NCI-H748 (cell line): ENCODE measurements around the gene ZNF441.
"Not testable (repeated sequence)": the region's sequence is repeated elsewhere in the genome, so short reads cannot be mapped to it uniquely, and the experiment has no call there.

Source experiments
- DNase-seq: peaks from one replicate; lab custom pipeline; 2025; ENCODE audit not compliant: unreplicated experiment; lab: John Stamatoyannopoulos, UW

The ZNF441 gene

GRCh38 chr19:11780431-11781020 lies 13.7 kb downstream of the ZNF441 start:
- DNase-seq: no peak

DNA sequence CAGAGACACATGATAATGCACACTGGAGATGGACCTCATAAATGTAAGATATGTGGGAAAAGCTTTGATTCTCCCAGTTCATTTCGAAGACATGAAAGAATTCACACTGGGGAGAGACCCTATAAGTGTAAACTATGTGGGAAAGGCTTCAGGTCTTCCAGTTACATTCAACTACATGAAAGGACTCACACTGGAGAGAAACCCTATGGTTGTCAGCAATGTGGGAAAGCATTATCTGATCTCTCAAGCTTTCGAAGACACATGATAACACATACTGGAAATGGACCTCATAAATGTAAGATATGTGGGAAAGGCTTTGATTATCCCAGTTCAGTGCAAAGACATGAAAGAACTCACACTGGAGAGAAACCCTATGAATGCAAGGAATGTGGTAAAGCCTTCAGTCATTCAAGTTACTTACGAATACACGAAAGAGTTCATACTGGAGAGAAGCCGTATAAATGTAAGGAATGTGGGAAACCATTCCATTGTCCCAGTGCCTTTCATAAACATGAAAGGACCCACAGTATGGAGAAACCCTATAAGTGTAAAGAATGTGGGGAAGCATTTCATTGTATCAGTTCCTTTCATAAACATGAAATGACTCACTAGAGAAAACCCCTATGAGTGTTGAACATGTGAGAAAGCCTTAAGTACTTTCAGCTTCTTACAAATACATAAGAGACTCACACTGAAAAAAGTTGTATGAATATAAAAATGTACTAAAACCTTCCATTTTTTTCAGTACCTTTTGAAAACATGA lies 14.7 kb downstream of the ZNF441 start:
- DNase-seq: no peak

- DNase-seq: no peak
These were observed 17.0 kb downstream of the ZNF441 start for GRCh38 chr19:11783767-11784166.

GRCh38 chr19:11784356-11784755 lies 17.6 kb downstream of the ZNF441 start:
- DNase-seq: no peak

- DNase-seq: no peak
These were observed 20.7 kb downstream of the ZNF441 start for GRCh38 chr19:11787536-11787935.

GRCh38 chr19:11792942-11793341 lies 26.1 kb downstream of the ZNF441 start:
- DNase-seq: no peak

DNA sequence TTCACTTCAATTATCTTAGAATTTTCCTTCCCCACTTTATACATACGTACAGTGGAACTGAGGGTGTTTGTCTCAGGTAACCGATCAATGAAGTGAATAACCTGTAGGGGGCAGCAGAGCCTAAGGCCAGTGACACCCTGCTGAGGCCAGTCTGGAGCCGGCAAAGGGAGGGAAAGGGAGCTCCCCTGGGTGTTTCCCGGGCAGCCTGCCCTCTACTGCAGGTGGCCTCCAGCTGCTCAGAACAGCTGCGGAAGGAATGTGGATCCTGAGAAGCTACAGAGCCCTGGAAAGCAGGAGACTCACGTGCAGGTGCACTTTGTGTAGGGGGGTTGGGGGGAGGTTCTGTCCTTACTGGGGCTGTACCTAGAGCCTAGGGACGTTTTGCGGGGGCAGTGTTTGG lies 30.7 kb downstream of the ZNF441 start:
- peak; percentile 86 for DNase-seq

DNA sequence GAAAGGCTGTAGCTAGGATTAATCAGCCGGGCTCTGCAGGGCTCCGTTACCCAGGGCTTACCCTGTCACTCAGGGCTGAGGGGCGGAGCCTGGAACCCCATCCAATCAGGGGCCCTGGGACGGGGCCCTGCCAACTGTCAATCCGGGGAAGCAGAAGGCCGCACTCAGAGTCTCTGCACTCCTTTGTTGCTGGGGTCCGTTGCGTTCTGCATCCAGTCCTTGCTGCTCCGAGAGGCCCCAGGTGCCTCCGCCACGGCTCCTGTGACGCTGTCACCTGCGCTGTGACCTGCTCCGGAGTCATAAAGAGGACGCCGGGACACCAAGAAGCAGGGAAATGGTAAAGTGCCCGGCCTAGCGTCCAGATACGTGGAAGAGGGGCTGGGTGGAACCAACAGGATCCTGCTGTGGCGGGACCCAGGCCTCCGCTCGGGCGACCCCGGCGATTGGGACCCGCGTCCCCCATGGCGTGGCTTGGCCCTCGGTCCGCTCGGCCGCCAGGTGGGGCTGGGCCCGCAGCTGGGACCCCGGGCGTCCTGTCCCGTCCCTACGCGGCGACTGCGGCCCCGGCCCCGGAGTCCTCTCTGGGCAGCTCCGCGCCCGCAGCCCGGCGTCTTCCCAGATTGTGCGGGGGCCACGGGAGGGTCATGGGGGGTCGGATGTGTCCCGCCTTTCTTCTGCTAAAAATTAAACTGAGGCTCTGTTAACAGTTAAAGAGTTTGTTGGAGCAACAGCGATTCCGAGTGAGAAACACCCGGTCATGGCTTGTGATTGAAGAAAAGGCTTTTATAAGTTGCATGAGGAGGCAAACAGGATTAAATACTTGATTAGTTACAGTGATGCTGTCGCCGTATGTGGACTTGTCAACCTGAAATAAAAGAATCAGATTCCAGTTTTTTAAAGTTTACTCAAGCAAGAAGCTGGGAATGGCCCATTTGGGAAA lies 31.9 kb downstream of the ZNF441 start, which contains the start of gene ZNF491:
Gene ZNF491, plus strand, starts transcription at position 133 of the 940 bp plus-strand sequence. CDS start 7,431 bp downstream, outside the sequence.
- DNase-seq: peak; percentile 90

- no peak for DNase-seq
These were observed 39.7 kb downstream of the ZNF441 start for GRCh38 chr19:11806354-11807098.

DNA sequence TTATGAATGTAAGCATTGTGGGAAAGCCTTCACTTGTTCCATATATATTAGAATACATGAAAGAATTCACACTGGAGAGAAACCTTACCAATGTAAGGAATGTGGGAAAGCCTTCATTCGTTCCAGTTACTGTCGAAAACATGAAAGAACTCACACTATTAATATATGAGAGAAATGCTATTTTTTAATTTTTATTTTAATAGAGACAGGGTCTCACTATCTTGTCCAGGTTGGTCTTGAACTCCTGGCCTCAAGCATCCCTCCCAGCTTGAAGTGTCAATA lies 40.2 kb downstream of the ZNF441 start:
- no peak for DNase-seq

- peak; percentile 57 for DNase-seq
These were observed 46.9 kb downstream of the ZNF441 start for GRCh38 chr19:11813703-11814028.

DNA sequence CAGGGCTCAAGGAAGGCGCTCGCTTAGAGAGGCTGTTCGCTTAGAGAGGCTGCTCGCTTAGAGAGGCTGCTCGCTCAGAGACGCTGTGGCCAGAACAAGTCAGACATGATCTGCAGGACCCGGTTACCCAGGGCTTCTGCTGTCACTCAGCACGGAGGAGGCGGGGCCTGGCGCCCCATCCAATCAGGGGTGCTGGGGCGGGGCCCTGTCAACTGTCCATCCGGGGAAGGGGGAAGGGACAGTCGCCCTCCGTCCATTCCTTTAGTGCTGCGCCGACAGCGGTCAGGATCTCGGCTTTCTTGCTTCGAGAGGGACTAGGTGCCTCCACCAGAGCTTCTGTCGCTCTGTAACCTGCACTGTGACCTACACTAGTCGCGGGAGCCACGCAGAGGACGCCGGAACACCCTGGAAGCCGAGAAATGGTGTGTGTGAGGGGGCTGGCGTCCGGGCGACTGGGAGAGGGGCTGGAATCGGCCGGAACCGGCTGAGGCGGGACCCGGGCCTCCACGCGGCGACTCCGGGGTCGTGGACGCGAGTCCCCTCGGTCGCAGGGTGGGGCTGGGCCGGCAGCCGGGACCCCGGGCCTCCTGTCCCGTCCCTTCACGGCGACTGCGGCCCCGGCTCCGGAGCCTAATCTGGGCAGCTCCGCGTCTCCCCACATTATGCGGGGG lies 47.4 kb downstream of the ZNF441 start, which contains the start of gene ZNF440:
Gene ZNF440, plus strand, starts transcription at position 245 of the 671 bp plus-strand sequence. Its CDS starts 175 bp downstream, at position 420.
- DNase-seq: peak; percentile 89

DNA sequence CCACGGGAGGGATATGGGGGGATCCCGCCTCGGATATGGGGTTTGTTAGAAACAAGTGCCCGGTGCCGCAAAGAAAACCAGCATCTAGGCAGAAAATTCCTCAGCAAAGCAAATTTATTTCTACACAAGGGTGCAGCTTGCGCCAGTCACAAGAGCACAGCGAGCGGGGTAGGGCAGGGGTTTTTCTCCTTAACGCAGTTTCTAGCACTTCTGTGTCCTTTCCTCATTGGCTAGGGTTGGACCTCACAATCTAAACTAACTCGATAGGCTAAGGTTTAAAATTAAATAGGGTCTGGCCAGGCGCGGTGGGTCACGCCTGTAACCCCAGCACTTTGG lies 47.9 kb downstream of the ZNF441 start:
- DNase-seq: peak; percentile 10

- no peak for DNase-seq
These were observed 54.8 kb downstream of the ZNF441 start for GRCh38 chr19:11821474-11822109.

DNA sequence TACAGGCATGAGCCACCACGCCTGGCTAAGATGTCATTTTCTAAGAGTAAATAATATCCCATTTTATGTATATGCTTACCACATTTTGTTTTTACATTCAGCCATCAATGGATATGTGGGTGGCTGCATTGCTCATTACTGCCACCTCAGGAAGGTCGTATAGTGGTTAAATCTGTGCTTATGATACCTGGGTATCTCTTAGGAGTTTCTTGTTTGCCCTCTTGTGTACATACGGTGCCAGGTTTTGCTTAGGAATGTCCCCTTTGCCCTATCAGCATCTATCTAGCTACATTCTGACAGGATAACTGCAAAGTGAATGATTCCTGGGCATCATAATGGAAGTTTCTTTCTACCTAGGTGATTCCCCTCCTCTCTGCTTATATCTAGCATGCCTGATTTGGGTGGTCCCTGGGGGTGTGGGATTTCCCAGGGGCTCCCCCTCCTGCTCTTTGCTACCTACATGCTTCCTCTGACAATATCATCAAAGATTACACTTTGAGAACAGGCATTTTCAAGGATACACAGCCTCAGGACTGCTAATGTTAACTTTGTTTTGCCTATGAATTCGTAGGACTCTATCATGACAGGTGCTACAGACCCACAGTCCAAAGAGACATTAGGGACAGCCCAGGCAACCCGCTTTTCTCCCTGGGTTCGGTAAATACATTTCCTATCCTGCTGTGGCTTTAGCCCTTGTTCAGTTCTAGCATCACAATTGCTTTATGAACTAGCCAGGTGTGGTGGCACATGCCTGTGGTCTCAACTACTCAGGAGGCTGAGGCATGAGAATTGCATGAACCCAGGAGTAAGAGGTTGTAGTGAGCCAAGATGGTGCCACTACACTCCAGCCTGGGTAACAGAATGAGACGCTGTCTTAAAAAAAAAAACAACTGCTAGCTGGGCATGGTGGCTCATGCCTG lies 62.4 kb downstream of the ZNF441 start:
- DNase-seq: not testable (repeated sequence)

GRCh38 chr19:11832253-11832912 lies 65.6 kb downstream of the ZNF441 start:
- DNase-seq: no peak

GRCh38 chr19:11833541-11833940 lies 66.7 kb downstream of the ZNF441 start:
- no peak for DNase-seq
